WI38 (cell line): Measurements from ENCODE around the gene CRYBA4.

Experiments used
- H3K4me3 ChIP-seq: 2 replicates; pipeline ENCODE4 v1.5.1; 2011; ENCODE audit warnings: low read depth, mild to moderate bottlenecking, control low read depth, low read length
- CTCF ChIP-seq: IDR thresholded peaks from 2 replicates; pipeline ENCODE4 v1.5.1; 2012; ENCODE audit warnings: low read depth, mild to moderate bottlenecking, control low read depth, low read length

CRYBA4 gene

GRCh38 chr22:26624803-26625202, 3.0 kb downstream of the CRYBA4 start:
- no peak for TF ChIP-seq CTCF
- H3K4me3 ChIP-seq = no peak overlapping the region

DNA sequence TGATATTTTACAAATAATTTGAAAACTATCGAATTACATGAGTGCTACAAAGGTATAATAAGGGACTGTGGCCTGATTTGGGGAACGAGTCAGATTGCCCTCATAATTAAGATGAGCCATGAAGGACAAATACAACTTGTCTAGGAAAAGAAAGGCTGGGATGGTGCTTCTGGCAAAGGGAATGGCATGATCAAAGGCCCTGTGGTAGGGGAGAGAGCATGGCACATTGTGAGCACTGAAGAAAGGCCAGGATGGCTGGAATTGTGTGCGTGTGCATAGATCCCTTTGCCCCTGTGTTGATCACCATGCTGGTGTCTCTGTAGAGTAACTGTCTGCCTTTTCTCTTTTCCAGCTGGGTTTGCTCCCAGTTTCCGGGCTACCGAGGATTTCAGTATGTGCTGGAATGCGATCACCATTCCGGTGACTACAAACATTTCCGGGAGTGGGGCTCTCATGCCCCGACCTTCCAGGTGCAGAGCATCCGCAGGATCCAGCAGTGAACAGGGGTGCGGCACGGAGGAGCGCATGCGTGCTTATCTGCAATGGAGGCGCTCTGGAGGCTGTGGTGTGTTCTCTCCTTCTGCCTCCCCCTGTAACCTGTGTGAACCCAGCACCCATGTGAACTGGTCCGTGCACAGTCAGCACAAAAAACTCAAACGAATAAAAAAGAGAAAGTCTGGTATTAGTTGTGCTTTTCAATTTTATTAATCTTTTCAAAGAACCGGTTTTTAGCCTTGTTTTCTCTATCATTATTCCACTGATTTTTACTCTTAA, 8.4 kb downstream of the CRYBA4 start:
- H3K4me3 ChIP-seq = no peak overlapping the region
- TF ChIP-seq CTCF = no peak

GRCh38 chr22:26631282-26631681, 9.5 kb downstream of the CRYBA4 start:
- no peak for TF ChIP-seq CTCF
- H3K4me3 ChIP-seq = no peak overlapping the region

DNA sequence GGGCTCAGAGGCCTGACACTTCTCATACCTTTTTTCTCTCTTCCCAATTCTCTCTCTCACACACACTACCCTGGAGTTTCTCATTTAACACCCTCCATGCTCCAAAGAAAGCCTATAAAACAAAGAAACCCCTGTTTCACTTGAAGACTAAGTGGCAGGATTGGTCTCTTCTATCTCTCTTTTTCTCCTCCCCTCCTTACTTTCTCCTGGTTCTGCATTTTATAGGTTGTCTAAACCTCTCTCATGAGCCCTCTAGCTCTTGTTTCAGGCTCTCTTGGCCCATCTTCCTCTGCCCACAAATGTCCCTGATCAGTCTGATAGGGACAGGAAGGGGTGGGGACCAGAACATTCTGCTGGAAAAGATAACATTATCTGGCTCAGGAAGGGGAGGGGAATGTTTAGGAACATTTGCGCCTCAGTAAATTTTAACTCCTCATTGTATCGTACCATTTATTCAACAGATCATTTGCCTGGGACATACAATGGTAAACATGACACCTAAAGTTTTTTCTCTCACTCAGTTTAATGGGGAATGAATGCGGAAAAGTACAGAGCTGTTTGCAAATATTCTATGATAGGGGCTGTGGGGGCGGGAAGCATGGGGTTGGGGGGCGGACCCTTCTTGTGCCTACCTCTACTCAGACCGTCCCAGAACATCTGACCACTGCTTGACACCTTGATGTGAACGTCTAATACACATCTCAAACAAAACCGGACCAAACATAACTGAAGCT, 10.8 kb downstream of the CRYBA4 start:
- TF ChIP-seq CTCF = no peak
- no peak overlapping the region for H3K4me3 ChIP-seq

GRCh38 chr22:26634189-26634588, 12.4 kb downstream of the CRYBA4 start:
- TF ChIP-seq CTCF = no peak
- H3K4me3 ChIP-seq = no peak overlapping the region

GRCh38 chr22:26635117-26635516, 13.4 kb downstream of the CRYBA4 start:
- TF ChIP-seq CTCF = no peak

DNA sequence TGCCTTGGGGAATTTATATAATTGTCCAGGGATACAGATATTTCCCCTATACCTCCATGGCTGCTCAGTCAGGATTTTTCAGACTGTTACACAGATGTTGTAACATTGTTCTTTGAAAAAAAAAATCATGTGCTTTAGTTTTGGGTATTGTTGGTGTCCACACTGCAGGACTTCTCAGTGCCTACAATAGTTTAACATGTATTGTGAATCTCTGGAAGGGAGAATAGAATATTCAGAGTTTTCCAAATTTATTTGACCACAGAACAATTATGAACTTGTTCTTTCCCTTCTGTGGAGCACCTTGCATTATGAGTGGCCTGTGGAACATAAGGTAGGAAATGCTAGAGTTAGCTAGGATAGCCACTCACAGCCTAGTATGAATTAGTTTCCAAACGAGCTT, 14.5 kb downstream of the CRYBA4 start:
- no peak overlapping the region for H3K4me3 ChIP-seq
- TF ChIP-seq CTCF = no peak

More at GRCh38 chr22:26635117-26635516, 13.4 kb downstream of the CRYBA4 start:
- no peak overlapping the region for H3K4me3 ChIP-seq
